ENCODE measurements around the gene MPPED1. TPM values are rescaled to one million over a fixed set of nuclear protein-coding genes. Genes with fewer than 3 reads are reported as not detected.

MPPED1 gene
- total RNA-seq, 1 donor, result not detected

- H3K4me3 ChIP-seq (ENCODE audit: low read depth, low read length), result no peak overlapping the region
- no peak for DNase-seq (ENCODE audit: low read depth)
- TF ChIP-seq, protein P1, sequence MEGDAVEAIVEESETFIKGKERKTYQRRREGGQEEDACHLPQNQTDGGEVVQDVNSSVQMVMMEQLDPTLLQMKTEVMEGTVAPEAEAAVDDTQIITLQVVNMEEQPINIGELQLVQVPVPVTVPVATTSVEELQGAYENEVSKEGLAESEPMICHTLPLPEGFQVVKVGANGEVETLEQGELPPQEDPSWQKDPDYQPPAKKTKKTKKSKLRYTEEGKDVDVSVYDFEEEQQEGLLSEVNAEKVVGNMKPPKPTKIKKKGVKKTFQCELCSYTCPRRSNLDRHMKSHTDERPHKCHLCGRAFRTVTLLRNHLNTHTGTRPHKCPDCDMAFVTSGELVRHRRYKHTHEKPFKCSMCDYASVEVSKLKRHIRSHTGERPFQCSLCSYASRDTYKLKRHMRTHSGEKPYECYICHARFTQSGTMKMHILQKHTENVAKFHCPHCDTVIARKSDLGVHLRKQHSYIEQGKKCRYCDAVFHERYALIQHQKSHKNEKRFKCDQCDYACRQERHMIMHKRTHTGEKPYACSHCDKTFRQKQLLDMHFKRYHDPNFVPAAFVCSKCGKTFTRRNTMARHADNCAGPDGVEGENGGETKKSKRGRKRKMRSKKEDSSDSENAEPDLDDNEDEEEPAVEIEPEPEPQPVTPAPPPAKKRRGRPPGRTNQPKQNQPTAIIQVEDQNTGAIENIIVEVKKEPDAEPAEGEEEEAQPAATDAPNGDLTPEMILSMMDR (IDR thresholded peaks at IDR 0.05; ENCODE audit: insufficient read depth, low read length), result no peak
Measured at GRCh38 chr22:43511276-43511910, 99.6 kb downstream of the MPPED1 start.

GRCh38 chr22:43512279-43512678, 100.5 kb downstream of the MPPED1 start:
- TF ChIP-seq, protein P1 (IDR thresholded peaks at IDR 0.05; ENCODE audit: insufficient read depth, low read length), result no peak
- no peak overlapping the region for H3K4me3 ChIP-seq (ENCODE audit: low read depth, low read length)
- DNase-seq (ENCODE audit: low read depth), result no peak

DNA sequence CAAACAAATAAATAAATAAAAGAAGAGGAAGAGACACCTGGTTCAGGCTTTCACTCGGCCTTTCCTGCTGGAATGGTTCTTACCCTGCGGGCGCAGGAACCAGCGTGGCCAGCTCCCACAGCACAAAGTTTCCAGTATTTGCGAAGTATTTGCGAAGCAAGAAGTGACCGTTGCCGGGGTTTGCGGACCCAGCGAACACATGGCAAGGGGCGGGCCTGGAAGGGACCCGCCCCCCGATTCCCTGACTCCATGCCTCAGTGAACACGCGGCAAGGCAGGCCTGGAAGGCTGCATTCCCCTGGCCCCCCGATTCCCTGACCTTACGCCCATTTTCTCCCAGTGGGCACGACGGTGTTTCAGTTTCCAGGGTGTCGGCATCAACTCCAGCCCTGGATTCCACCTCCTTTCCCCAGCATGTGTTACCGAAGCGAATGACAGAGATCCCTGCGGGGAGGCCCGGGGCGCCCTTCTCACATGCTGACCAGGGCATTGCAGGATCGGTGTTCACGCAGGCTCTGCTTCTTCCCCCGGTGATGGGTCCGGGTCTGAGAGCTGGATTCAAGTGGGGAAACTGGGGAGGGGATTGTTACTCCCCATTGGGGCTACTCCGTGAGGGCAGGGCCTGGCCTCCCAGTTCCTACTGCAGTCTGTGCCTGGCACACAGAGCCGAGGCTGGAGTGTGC, 102.8 kb downstream of the MPPED1 start:
- TF ChIP-seq, protein P1 (IDR thresholded peaks at IDR 0.05; ENCODE audit: insufficient read depth, low read length), result no peak
- no peak overlapping the region for H3K4me3 ChIP-seq (ENCODE audit: low read depth, low read length)
- no peak for DNase-seq (ENCODE audit: low read depth)

DNA sequence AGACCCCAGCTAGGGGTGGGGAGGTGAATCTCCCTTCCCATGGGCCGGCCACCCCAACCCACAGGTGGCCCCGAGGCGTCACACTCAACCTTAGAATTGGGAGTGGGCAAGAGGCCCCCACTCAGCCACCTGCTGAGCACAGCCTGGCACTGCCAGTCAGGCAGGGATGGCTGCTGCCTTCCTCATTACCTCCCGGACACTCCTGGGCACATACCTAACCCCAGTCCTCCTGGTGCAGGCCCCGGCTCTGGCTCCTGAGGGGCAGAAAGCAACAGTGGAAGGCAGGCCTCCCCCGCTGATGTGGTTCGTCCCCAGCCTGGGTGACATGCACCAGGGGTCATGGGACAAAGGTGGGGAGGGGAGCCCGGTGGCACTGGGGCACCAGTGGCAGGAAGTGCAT, 103.6 kb downstream of the MPPED1 start:
- no peak overlapping the region for H3K4me3 ChIP-seq (ENCODE audit: low read depth, low read length)
- TF ChIP-seq, protein P1 (IDR thresholded peaks at IDR 0.05; ENCODE audit: insufficient read depth, low read length), result no peak
- no peak for DNase-seq (ENCODE audit: low read depth)

DNA sequence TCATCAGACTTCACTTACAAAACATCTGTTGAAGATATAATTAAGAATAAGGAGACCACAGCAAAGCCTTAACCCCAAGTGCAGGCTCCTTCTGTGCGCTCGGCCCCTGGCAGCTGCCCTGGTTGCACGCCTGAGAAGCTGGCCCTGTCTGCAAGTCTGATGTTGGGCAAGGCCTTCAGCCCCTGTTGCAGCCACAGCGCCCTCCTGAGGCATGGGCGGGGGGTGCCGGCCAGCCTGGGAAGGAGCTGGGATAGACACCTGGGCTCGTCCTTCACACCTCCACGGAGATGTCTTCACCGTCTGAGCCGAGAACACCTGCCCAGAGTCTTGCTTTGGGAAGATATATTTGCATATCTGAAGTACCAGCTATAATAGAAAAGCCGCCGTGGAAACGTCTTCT, 104.1 kb downstream of the MPPED1 start:
- no peak overlapping the region for H3K4me3 ChIP-seq (ENCODE audit: low read depth, low read length)
- TF ChIP-seq, protein P1 (IDR thresholded peaks at IDR 0.05; ENCODE audit: insufficient read depth, low read length), result no peak
- DNase-seq (ENCODE audit: low read depth), result no peak

DNA sequence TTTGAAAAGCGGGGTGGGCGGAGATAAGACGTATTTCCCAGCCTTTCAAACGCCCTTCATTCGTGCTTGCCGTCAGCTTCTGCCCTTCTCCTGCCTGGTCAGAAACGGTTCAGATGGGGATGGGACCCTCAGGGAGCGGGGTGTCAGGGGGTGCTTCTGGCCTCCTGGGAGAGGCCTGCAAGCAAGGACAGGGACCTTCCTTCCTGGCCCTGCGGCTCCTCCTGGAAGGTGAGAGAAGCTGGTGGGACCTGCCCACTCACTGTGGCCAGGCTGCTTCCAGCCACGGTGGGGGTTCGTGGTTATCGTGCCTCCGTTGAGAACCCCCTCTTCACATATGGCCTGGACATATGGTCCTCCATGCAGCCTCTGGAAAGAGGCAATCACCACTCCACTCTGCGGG, 104.6 kb downstream of the MPPED1 start:
- DNase-seq (ENCODE audit: low read depth), result no peak
- TF ChIP-seq, protein P1 (IDR thresholded peaks at IDR 0.05; ENCODE audit: insufficient read depth, low read length), result no peak
- H3K4me3 ChIP-seq (ENCODE audit: low read depth, low read length), result no peak overlapping the region

All from fibroblast of the aortic adventitia (primary cell).